Measurements from ENCODE around the gene PPHLN1.

PPHLN1 gene

DNA sequence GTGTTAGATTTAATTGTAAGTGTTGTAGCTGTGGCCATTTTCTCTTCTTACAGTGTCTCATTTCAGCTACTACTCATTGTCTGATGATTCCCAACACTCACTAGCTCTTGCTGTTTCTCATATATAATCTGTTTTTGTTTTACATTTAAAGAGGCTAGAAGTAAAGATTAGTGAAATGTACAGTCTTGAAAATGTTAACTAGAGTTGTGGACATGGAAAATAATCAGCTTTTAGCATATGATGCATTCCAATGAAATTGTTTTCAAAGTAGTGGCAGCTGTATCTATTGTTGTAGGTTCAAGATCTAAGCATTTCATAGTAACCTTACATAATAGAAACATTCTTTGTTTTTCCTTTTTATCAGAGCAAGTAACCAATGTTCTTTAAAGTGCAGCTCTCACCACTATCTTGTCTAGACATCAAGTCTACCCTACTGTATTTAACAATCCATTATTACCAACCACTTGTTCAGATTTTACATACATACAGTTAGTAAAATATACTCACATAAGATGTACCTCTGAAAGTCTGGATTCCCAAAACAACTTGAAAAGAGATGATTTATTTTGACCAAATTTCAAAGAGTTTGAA lies 76.9 kb downstream of the PPHLN1 start:
- Histone ChIP-seq H3K4me1 (ENCODE audit: insufficient read depth, low read length) (no peaks in the 10 kb centered on the region), H3K9me3 (ENCODE audit: insufficient read depth, low read length, severe bottlenecking) (no peaks in the 10 kb centered on the region), H3K79me2 (ENCODE audit: insufficient read depth, low read length) (no peaks in the 10 kb centered on the region), H4K20me1 (ENCODE audit: insufficient read depth, low read length) (no peaks in the 10 kb centered on the region), H3K27me3 (ENCODE audit: insufficient read depth, low read length, poor library complexity) (no peaks in the 10 kb centered on the region), H3K4me2 (ENCODE audit: insufficient read depth, low read length) (no peak overlapping the region), H3K27ac (ENCODE audit: low read length) (no peak overlapping the region), H3K9ac (ENCODE audit: low read depth, low read length) (no peak overlapping the region), H3K4me3 (ENCODE audit: low read depth in 1 of 2, low read length in 2 of 2) (no peak overlapping the region), H2AFZ (ENCODE audit: low read depth, low read length) (no peak overlapping the region), H3K36me3 (ENCODE audit: insufficient read depth, low read length) (peaks cover 46% of the 10 kb centered on the region; the same call in 1 of the 2 replicates)
- TF ChIP-seq EZH2 (IDR thresholded peaks at IDR 0.05; ENCODE audit: borderline replicate concordance, low read depth, low read length, severe bottlenecking), result no peak
- TF ChIP-seq CTCF (IDR thresholded peaks at IDR 0.05; ENCODE audit: borderline replicate concordance, extremely low read depth, low read length, poor library complexity, severe bottlenecking), result no peak
- ATAC-seq (ENCODE audit: insufficient read depth, low read depth) (no peak), DNase-seq (no peak)

DNA sequence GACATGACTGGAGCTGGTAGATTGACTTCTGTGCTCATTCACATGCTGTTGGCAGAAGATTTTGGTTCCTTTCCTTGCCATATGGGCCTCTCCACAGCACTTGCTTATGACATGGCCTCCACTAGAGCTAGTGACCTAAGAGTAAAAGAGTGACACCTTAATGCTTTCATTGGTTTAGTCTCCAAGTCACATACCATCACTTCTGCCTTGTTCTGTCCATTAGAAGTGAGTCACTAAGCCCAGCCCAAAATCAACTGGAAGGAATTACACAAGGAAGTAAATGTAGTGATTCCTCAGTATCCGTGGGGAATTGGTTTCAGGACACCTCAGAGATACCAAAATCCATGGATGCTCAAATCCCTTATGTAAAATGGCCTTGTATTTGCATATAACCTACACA lies 81.3 kb downstream of the PPHLN1 start:
- H3K9ac ChIP-seq (ENCODE audit: low read depth, low read length), result no peak overlapping the region
- no peak overlapping the region for H3K27ac ChIP-seq (ENCODE audit: low read length)
- no peak overlapping the region for H2AFZ ChIP-seq (ENCODE audit: low read depth, low read length)
- ATAC-seq (ENCODE audit: insufficient read depth, low read depth) (no peak), DNase-seq (no peak)
- no peaks in the 10 kb centered on the region for H3K79me2 ChIP-seq (ENCODE audit: insufficient read depth, low read length)
- no peaks in the 10 kb centered on the region for H3K27me3 ChIP-seq (ENCODE audit: insufficient read depth, low read length, poor library complexity)
- no peak overlapping the region for H3K4me3 ChIP-seq (ENCODE audit: low read depth in 1 of 2, low read length in 2 of 2)
- H3K9me3 ChIP-seq (ENCODE audit: insufficient read depth, low read length, severe bottlenecking), result no peaks in the 10 kb centered on the region
- TF ChIP-seq EZH2 (IDR thresholded peaks at IDR 0.05; ENCODE audit: borderline replicate concordance, low read depth, low read length, severe bottlenecking) (no peak), CTCF (IDR thresholded peaks at IDR 0.05; ENCODE audit: borderline replicate concordance, extremely low read depth, low read length, poor library complexity, severe bottlenecking) (no peak)
- H3K36me3 ChIP-seq (ENCODE audit: insufficient read depth, low read length), result peaks cover 18% of the 10 kb centered on the region; the same call in 1 of the 2 replicates
- H4K20me1 ChIP-seq (ENCODE audit: insufficient read depth, low read length), result no peaks in the 10 kb centered on the region
- no peaks in the 10 kb centered on the region for H3K4me1 ChIP-seq (ENCODE audit: insufficient read depth, low read length)
- no peak overlapping the region for H3K4me2 ChIP-seq (ENCODE audit: insufficient read depth, low read length)

GRCh38 chr12:42409471-42409870 lies 83.5 kb downstream of the PPHLN1 start:
- Histone ChIP-seq H3K4me3 (ENCODE audit: low read depth in 1 of 2, low read length in 2 of 2) (no peak overlapping the region), H3K4me1 (ENCODE audit: insufficient read depth, low read length) (no peaks in the 10 kb centered on the region), H3K9me3 (ENCODE audit: insufficient read depth, low read length, severe bottlenecking) (no peaks in the 10 kb centered on the region), H3K4me2 (ENCODE audit: insufficient read depth, low read length) (no peak overlapping the region), H3K27ac (ENCODE audit: low read length) (no peak overlapping the region), H3K27me3 (ENCODE audit: insufficient read depth, low read length, poor library complexity) (no peaks in the 10 kb centered on the region), H3K79me2 (ENCODE audit: insufficient read depth, low read length) (no peaks in the 10 kb centered on the region), H2AFZ (ENCODE audit: low read depth, low read length) (no peak overlapping the region), H3K9ac (ENCODE audit: low read depth, low read length) (no peak overlapping the region), H4K20me1 (ENCODE audit: insufficient read depth, low read length) (no peaks in the 10 kb centered on the region), H3K36me3 (ENCODE audit: insufficient read depth, low read length) (peaks cover 12% of the 10 kb centered on the region; the same call in 1 of the 2 replicates)
- TF ChIP-seq EZH2 (IDR thresholded peaks at IDR 0.05; ENCODE audit: borderline replicate concordance, low read depth, low read length, severe bottlenecking) (no peak), CTCF (IDR thresholded peaks at IDR 0.05; ENCODE audit: borderline replicate concordance, extremely low read depth, low read length, poor library complexity, severe bottlenecking) (no peak)
- ATAC-seq (ENCODE audit: insufficient read depth, low read depth) (no peak), DNase-seq (no peak)

Measured in DND-41 (cell line).